ENCODE results near the gene MAP3K10. TPM values are rescaled to one million over a fixed set of nuclear protein-coding genes. Genes with fewer than 3 reads are reported as not detected.

MAP3K10 gene
- polyA plus RNA-seq, 1 of the 3 experiments (the other 2 are of a cell fraction) = 10.7 TPM

DNA sequence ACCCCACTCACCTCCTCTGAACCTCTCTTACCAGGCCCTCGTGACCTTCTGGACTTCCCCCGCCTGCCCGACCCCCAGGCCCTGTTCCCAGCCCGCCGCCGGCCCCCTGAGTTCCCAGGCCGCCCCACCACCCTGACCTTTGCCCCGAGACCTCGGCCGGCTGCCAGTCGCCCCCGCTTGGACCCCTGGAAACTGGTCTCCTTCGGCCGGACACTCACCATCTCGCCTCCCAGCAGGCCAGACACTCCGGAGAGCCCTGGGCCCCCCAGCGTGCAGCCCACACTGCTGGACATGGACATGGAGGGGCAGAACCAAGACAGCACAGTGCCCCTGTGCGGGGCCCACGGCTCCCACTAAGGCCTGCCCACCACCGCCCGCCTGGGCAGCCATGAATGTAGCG lies 23.7 kb downstream of the MAP3K10 start:
- H3K36me3 ChIP-seq (replicated peaks in 1 of 2; ENCODE audit: control insufficient read depth in 1 of 2, insufficient read depth in 2 of 2, low read length in 1 of 2) = peaks cover 2 to 3% of the 10 kb centered on the region in 2 experiments
- no peak overlapping the region for H2AFZ ChIP-seq (ENCODE audit: low read depth)
- TF ChIP-seq TCF12 (IDR thresholded peaks at IDR 0.05) (no peak), ELF1 (IDR thresholded peaks at IDR 0.05) (no peak), CHD2 (IDR thresholded peaks at IDR 0.05; ENCODE audit: low read length, partially characterized antibody) (no peak), NFIC (IDR thresholded peaks at IDR 0.05; ENCODE audit: borderline replicate concordance) (no peak), GABPA (IDR thresholded peaks at IDR 0.05; ENCODE audit: low read depth) (no peak), FOXM1 (IDR thresholded peaks at IDR 0.05; ENCODE audit: low read depth) (no peak), JUND (IDR thresholded peaks at IDR 0.05) (no peak), RAD21 (IDR thresholded peaks at IDR 0.05; ENCODE audit: low read length) (no peak)
- TF ChIP-seq, protein P1, sequence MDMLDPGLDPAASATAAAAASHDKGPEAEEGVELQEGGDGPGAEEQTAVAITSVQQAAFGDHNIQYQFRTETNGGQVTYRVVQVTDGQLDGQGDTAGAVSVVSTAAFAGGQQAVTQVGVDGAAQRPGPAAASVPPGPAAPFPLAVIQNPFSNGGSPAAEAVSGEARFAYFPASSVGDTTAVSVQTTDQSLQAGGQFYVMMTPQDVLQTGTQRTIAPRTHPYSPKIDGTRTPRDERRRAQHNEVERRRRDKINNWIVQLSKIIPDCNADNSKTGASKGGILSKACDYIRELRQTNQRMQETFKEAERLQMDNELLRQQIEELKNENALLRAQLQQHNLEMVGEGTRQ (IDR thresholded peaks at IDR 0.05; ENCODE audit: borderline replicate concordance, low read depth, low read length) = no peak
- TF ChIP-seq, protein P2, sequence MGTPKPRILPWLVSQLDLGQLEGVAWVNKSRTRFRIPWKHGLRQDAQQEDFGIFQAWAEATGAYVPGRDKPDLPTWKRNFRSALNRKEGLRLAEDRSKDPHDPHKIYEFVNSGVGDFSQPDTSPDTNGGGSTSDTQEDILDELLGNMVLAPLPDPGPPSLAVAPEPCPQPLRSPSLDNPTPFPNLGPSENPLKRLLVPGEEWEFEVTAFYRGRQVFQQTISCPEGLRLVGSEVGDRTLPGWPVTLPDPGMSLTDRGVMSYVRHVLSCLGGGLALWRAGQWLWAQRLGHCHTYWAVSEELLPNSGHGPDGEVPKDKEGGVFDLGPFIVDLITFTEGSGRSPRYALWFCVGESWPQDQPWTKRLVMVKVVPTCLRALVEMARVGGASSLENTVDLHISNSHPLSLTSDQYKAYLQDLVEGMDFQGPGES (IDR thresholded peaks at IDR 0.05; ENCODE audit: low read depth, low read length) = no peak
- TF ChIP-seq, protein P3, sequence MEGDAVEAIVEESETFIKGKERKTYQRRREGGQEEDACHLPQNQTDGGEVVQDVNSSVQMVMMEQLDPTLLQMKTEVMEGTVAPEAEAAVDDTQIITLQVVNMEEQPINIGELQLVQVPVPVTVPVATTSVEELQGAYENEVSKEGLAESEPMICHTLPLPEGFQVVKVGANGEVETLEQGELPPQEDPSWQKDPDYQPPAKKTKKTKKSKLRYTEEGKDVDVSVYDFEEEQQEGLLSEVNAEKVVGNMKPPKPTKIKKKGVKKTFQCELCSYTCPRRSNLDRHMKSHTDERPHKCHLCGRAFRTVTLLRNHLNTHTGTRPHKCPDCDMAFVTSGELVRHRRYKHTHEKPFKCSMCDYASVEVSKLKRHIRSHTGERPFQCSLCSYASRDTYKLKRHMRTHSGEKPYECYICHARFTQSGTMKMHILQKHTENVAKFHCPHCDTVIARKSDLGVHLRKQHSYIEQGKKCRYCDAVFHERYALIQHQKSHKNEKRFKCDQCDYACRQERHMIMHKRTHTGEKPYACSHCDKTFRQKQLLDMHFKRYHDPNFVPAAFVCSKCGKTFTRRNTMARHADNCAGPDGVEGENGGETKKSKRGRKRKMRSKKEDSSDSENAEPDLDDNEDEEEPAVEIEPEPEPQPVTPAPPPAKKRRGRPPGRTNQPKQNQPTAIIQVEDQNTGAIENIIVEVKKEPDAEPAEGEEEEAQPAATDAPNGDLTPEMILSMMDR (IDR thresholded peaks at IDR 0.05) = no peak
- 90% methylated on average over 20 of the region's 22 CpGs for WGBS (ENCODE audit: low lambda C conversion rate)
- ChIA-PET POLR2A (no interaction called here), CTCF (interaction anchor here (0.7 kb wide), 1 partner anchor 91 kb away, joined by 3 read pairs; no protein-coding TSS in a partner anchor)
- no peak for DNase-seq
- no peaks in the 10 kb centered on the region for H3K27me3 ChIP-seq (ENCODE audit: insufficient read depth)
- no peaks in the 10 kb centered on the region for H4K20me1 ChIP-seq (ENCODE audit: insufficient read depth)
- no peaks in the 10 kb centered on the region for H3K79me2 ChIP-seq (ENCODE audit: insufficient read depth)
- H3K27ac ChIP-seq (ENCODE audit: low read depth in 2 of 2, low read length in 1 of 2) = no peak overlapping the region
- no peaks in the 10 kb centered on the region for H3K9me3 ChIP-seq
- no peak overlapping the region for H3K9ac ChIP-seq
- no peaks in the 10 kb centered on the region for H3K9me2 ChIP-seq
- no peak overlapping the region for H3K4me3 ChIP-seq (ENCODE audit: low read depth in 2 of 2, low read length in 1 of 2)
- peaks cover 14% of the 10 kb centered on the region for H3F3A ChIP-seq (replicated peaks; ENCODE audit: insufficient read depth)
- no peaks in the 10 kb centered on the region; a peak in 1 of 4 replicates for H3K4me1 ChIP-seq (ENCODE audit: control insufficient read depth in 1 of 2, insufficient read depth in 2 of 2, low read depth in 1 of 2, low read length in 1 of 2)
- H3K4me2 ChIP-seq = no peak overlapping the region

DNA sequence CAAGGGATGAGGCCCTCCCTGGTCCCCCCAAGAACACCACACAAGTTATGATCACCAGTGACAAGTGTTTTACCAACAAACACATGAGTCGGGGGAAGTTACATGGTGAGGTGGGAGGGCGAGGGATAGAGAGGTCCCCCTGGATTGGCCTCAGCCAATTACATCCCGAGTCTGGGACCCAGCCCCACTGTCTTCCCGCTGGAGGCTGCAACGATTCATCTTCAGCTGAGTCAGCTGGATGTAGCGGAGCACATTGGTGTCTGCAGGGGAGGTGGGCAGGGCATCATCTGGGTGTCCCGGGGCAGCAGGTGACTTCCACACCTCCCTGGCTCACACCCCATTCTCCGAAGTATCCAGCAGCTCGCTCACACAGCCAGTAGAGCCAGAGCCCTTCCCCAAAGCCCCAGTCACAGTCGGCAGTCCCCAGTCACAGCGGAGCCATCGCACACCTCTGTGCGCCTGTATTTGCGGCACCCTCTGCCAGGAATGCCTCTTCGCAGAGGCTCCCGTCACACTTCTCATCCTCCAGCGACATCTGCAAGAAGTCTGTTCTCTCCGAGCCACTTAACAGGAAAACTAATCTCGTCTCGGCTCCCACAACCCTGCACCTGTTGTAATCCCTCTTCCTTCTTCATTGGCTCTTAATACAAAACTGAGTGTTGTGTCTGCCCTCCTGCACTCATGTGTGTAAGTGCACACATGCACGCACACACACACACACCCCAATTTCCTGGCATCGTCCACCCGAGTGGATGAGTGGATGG lies 25.0 kb downstream of the MAP3K10 start:
- H3K9me3 ChIP-seq = no peaks in the 10 kb centered on the region
- H3K4me3 ChIP-seq (ENCODE audit: low read depth in 2 of 2, low read length in 1 of 2) = no peak overlapping the region
- H3K27ac ChIP-seq (ENCODE audit: low read depth in 2 of 2, low read length in 1 of 2) = no peak overlapping the region
- no peaks in the 10 kb centered on the region for H3K79me2 ChIP-seq (ENCODE audit: insufficient read depth)
- ChIA-PET POLR2A (no interaction called here), CTCF (interaction anchor here (0.9 to 5.6 kb wide), 8 partner anchors 11 to 76 kb away, joined by 3 to 41 read pairs (median 16); partner anchors contain the start of gene CCNP)
- H3K9ac ChIP-seq = no peak overlapping the region
- H4K20me1 ChIP-seq (ENCODE audit: insufficient read depth) = no peaks in the 10 kb centered on the region
- no peak for DNase-seq
- peaks cover 14% of the 10 kb centered on the region for H3F3A ChIP-seq (replicated peaks; ENCODE audit: insufficient read depth)
- H3K36me3 ChIP-seq (replicated peaks in 1 of 2; ENCODE audit: control insufficient read depth in 1 of 2, insufficient read depth in 2 of 2, low read length in 1 of 2) = no peaks in the 10 kb centered on the region
- no peaks in the 10 kb centered on the region for H3K9me2 ChIP-seq
- WGBS (ENCODE audit: low lambda C conversion rate) = 73% methylated on average over 20 of the region's 23 CpGs
- TF ChIP-seq RXRA (IDR thresholded peaks at IDR 0.05; ENCODE audit: borderline replicate concordance, low read depth) = no peak
- TF ChIP-seq, protein P4, sequence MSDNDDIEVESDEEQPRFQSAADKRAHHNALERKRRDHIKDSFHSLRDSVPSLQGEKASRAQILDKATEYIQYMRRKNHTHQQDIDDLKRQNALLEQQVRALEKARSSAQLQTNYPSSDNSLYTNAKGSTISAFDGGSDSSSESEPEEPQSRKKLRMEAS (IDR thresholded peaks at IDR 0.05; ENCODE audit: low read depth) = no peak
- TF ChIP-seq, protein P5, sequence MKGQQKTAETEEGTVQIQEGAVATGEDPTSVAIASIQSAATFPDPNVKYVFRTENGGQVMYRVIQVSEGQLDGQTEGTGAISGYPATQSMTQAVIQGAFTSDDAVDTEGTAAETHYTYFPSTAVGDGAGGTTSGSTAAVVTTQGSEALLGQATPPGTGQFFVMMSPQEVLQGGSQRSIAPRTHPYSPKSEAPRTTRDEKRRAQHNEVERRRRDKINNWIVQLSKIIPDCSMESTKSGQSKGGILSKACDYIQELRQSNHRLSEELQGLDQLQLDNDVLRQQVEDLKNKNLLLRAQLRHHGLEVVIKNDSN (IDR thresholded peaks at IDR 0.05; ENCODE audit: borderline replicate concordance, low read depth) = no peak
- no peak for TF ChIP-seq JUND (IDR thresholded peaks at IDR 0.05)
- no peak overlapping the region for H2AFZ ChIP-seq (ENCODE audit: low read depth)
- no peaks in the 10 kb centered on the region; a peak in 1 of 4 replicates for H3K4me1 ChIP-seq (ENCODE audit: control insufficient read depth in 1 of 2, insufficient read depth in 2 of 2, low read depth in 1 of 2, low read length in 1 of 2)
- no peak overlapping the region for H3K4me2 ChIP-seq
- H3K27me3 ChIP-seq (ENCODE audit: insufficient read depth) = no peaks in the 10 kb centered on the region

Measured in SK-N-SH (cell line).